ENCODE data around the gene PIK3C2A.

DNA sequence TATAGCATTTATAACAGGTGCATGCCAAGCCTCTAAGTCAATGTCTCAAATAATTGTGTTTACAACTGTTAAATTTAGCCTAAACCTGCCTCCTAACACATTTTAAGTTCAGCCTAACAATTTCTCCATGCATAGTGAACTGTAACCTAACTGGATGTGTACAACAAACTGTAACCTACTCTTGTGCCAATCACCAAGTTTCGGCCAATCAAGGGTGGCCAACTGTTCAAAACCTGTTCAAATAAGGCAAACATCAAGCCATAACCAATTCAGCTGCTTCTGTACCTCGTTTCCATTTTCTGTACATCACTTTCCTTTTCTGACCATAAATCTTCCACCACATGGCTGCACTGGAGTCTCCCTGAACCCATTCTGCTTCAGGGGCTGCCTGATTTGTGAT is 45.4 kb downstream of the PIK3C2A start:
- no peak for TF ChIP-seq FOXM1 (IDR thresholded peaks at IDR 0.05; ENCODE audit: borderline replicate concordance)
- TF ChIP-seq FOXA1 (IDR thresholded peaks at IDR 0.05): no peak
- TF ChIP-seq SUZ12 (IDR thresholded peaks at IDR 0.05): no peak
- TF ChIP-seq TARDBP (IDR thresholded peaks at IDR 0.05): no peak
- no peak for TF ChIP-seq FOXK2 (IDR thresholded peaks at IDR 0.05)
- TF ChIP-seq BHLHE40 (IDR thresholded peaks at IDR 0.05; ENCODE audit: borderline replicate concordance): no peak
- TF ChIP-seq SP1 (IDR thresholded peaks at IDR 0.05): no peak
- TF ChIP-seq L3MBTL2 (conservative IDR thresholded peaks at IDR 0.05): no peak
- no peak for TF ChIP-seq ARNT (IDR thresholded peaks at IDR 0.05)
- TF ChIP-seq, protein P1, sequence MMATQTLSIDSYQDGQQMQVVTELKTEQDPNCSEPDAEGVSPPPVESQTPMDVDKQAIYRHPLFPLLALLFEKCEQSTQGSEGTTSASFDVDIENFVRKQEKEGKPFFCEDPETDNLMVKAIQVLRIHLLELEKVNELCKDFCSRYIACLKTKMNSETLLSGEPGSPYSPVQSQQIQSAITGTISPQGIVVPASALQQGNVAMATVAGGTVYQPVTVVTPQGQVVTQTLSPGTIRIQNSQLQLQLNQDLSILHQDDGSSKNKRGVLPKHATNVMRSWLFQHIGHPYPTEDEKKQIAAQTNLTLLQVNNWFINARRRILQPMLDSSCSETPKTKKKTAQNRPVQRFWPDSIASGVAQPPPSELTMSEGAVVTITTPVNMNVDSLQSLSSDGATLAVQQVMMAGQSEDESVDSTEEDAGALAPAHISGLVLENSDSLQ (IDR thresholded peaks at IDR 0.05): peak; percentile 47

Measured in HEK293T (cell line).